ENCODE data around the gene ZMYM4. TPM values are rescaled to one million over a fixed set of nuclear protein-coding genes. Genes with fewer than 3 reads are reported as not detected.

Gene ZMYM4
- total and polyA plus RNA-seq, 10 of the 15 experiments (the other 5 are each of a cell fraction or from before 2014, with no cell fraction given) = 8.0 to 37.0 (median 28.1) TPM

DNA sequence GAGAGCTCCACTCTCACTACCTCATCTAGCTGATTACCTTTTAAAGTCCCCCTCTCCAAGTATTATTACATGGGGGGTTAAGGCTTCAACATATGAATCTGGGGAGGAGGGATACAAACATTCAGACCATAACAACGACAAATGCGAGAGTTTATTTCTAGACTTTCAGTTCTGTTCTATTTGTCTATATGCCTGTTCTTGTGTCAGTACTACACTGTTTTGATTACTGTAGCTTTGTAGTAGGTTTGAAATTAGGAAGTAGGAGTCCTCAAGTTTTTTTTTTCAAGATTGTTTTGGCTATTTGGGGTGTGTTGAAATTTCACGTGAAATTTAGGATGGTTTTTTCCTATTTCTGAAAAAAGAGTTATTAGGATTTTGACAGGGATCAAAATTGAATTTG is 16.3 kb downstream of the ZMYM4 start:
- Histone ChIP-seq H2AFZ (ENCODE audit: control insufficient read depth, low read depth, low read length) (no peak overlapping the region), H3K27me3 (replicated peaks in 1 of 2; ENCODE audit: control insufficient read depth in 2 of 2, insufficient read depth in 2 of 2, low read length in 1 of 2) (no peaks in the 10 kb centered on the region), H3K36me3 (ENCODE audit: control insufficient read depth in 2 of 2, insufficient read depth in 2 of 2, low read length in 1 of 2) (peaks cover 0 to 2% of the 10 kb centered on the region in 2 experiments; a peak in 2 of 4 replicates), H3K9me3 (replicated peaks; ENCODE audit: control insufficient read depth, insufficient read depth, low read length) (peaks cover 7% of the 10 kb centered on the region), H3K79me2 (ENCODE audit: control insufficient read depth, insufficient read depth, low read length) (peaks cover 7% of the 10 kb centered on the region), H3K27ac (ENCODE audit: control insufficient read depth, insufficient read depth) (no peak overlapping the region), H4K20me1 (ENCODE audit: control insufficient read depth, insufficient read depth) (no peaks in the 10 kb centered on the region), H3K4me2 (ENCODE audit: control insufficient read depth, insufficient read depth) (no peak overlapping the region), H3K9ac (ENCODE audit: control insufficient read depth, insufficient read depth, low read length) (no peak overlapping the region), H3K4me1 (ENCODE audit: control insufficient read depth, insufficient read depth, low read length) (no peaks in the 10 kb centered on the region), H3K4me3 (no peak overlapping the region)
- POLR2A ChIA-PET = no interaction called here
- ATAC-seq = no peak
- TF ChIP-seq CEBPZ (IDR thresholded peaks at IDR 0.05; ENCODE audit: low read depth, low read length) (no peak), EZH2 (IDR thresholded peaks at IDR 0.05; ENCODE audit: borderline replicate concordance, control insufficient read depth, low read depth, low read length) (no peak), ZBTB4 (CRISPR knock-in tag; IDR thresholded peaks at IDR 0.05) (no peak), SPI1 (IDR thresholded peaks at IDR 0.05; ENCODE audit: borderline replicate concordance, insufficient read depth, low read depth, low read length) (no peak), RELA (IDR thresholded peaks at IDR 0.05; ENCODE audit: borderline replicate concordance, partially characterized antibody) (no peak), ELK1 (IDR thresholded peaks at IDR 0.05; ENCODE audit: low read depth, low read length) (no peak), STAT1 (conservative IDR thresholded peaks at IDR 0.05) (no peak), ESRRA (IDR thresholded peaks at IDR 0.05; ENCODE audit: low read length) (no peak)
- TF ChIP-seq, protein P1, sequence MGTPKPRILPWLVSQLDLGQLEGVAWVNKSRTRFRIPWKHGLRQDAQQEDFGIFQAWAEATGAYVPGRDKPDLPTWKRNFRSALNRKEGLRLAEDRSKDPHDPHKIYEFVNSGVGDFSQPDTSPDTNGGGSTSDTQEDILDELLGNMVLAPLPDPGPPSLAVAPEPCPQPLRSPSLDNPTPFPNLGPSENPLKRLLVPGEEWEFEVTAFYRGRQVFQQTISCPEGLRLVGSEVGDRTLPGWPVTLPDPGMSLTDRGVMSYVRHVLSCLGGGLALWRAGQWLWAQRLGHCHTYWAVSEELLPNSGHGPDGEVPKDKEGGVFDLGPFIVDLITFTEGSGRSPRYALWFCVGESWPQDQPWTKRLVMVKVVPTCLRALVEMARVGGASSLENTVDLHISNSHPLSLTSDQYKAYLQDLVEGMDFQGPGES (IDR thresholded peaks at IDR 0.05) = no peak
- RAD21 ChIA-PET (ENCODE audit: unreplicated experiment) = no interaction called here
- SMC1A ChIA-PET (ENCODE audit: uncharacterized antibody, unreplicated experiment) = interaction anchor here (0.8 kb wide), 1 partner anchor 10 kb away, joined by 3 read pairs; no protein-coding TSS in a partner anchor
- FAIRE-seq = no peak
- CTCF ChIA-PET = no interaction called here
- 100% methylated on average over 3 of the region's 3 CpGs for WGBS (ENCODE audit: insufficient coverage, insufficient replicate concordance, low lambda C conversion rate, missing lambda C conversion rate)
- no TSS peak for BruUV-seq (replicated peaks)
- in situ Hi-C loops (cut with MboI) = no loop called here
- DNase-seq (ENCODE audit: low read depth, low spot score) = no peak
- intact Hi-C loops (cut with micrococcal nuclease; ENCODE audit: unreplicated experiment) = no loop called here

All from GM12878 (cell line).